ENCODE measurements around the gene SCN4A.
A peak's percentile ranks its signal among the peaks of the same experiment; 100 is the strongest.

Gene SCN4A

DNA sequence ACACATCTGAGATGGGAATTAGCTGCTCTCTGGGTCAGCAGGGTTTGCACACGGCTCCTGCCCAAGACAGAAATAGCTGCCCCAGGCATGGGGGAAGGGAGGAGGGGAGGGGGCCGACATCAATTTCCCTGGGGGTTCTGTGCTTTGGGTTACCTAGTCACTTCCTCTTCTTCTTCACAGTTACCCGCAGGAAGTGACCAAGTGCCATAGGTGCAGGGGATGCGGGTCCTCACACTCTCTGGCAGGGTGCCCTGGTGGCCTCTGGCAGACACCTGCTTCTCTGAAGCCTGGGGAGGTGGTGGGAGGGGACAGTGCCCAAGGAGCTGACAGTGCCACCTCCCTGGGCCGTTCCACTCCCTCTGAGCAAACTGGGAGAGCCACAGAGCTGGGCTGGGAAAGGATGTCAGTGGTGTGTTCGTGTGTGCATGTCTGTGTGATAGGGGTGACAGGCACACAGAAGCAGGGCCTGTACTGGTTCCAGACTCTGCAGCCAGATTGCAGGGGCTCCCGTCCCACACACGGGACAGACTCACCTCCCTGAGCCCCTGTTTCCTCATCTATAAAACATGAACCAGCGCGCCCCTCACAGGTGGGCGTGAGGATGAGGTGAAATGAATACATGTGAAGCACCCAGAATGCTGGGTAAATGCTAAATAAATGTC is 18.2 kb downstream of the SCN4A start:
- DNase-seq: no peak

DNA sequence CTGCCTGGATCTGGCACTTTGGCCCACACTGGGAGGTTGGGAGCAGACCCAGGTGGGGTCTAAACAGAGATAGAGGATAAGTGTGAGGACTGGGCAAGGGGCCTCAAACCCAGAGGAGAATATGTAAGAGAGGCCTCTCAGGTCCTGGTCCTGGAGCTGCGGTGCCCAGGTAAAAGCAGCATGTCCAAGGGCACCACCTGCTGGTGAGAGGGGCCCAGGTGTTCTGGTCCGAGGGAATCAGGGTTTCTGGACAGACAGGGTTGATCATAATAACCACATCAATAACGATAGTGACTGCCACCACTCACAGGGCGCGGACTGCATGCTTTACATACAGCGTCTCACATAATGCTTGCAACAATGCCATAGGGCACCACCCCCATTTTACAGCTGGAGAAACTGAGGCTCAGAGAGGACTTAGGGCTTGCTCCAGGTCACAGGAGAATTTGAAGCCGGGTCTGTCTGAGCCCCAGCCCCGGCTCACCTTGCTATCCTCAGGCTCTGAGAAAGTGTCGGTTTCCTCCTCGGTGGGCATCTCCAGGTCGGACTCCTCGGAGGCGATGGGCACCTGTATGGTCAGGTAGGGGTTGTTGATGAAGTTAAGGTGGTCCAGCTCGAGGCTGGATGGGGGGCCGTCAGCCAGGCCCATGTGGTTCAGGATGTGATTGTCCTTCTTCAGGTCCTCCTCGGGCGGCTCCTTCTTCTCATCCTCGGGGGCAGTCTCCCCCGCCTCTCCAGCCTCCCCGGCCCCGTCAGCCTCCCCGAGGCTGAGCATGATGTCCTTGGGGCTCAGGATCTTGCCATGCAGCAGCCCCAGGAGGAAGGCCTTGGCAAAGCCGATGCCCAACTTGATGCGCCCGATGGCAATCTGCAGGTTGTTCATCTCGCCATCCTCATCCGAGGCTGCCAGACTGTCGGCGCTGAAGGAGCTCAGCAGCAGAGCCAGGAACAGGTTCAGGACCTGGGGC is 21.5 kb downstream of the SCN4A start:
- DNase-seq: peak; percentile 27

DNA sequence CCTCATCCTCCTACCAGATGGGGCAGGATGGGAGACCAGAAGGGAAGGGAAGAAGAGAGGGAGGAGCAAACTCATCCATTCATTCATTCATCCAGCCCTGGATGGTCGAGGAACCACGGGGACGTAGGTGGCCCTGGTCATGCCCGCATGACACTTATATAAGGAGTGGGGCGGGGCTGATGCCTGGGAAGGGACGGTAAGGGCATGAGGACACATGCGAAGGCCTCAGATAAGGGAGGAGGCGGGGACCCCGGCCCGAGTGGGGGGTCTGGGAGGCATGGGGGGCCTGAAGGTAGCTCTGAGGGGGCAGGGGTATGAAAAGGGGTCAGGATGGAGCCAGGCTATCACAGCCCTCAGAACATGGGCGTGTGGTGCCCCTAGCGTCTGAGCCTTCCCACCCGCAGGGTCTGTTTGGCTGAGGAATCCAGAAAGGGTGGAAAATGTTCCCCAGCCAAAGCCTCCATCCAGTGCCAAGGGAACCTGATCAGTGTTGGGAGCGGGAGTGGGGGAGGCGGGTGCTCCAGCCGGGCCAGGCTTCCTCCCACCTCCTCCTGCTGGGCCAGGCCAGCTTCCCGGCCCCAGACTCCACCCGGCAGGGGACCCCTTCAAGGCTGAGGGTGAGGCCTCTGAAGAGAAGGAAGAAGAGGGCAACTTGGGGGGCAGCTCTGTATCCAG is 23.0 kb downstream of the SCN4A start:
- DNase-seq: no peak

DNA sequence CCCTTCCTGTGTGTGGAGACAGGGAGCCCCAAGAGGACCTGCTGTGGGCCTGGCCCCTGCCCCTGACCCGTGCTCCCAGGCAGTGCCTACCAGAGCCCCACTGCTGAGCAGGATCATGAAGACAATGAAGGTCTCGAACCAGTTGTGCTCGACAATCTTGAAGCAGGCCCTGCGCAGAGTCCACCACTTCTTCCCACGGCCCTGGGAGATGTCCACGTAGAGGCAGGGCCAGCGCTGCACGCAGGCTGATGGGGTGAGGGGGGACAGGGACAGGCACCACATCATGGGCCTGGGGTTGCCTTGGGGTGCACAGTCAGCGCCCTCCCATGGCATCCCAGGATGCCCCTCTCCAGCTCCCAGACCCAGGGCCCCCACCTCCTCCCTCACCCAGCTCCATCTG is 24.2 kb downstream of the SCN4A start:
- DNase-seq: no peak

DNA sequence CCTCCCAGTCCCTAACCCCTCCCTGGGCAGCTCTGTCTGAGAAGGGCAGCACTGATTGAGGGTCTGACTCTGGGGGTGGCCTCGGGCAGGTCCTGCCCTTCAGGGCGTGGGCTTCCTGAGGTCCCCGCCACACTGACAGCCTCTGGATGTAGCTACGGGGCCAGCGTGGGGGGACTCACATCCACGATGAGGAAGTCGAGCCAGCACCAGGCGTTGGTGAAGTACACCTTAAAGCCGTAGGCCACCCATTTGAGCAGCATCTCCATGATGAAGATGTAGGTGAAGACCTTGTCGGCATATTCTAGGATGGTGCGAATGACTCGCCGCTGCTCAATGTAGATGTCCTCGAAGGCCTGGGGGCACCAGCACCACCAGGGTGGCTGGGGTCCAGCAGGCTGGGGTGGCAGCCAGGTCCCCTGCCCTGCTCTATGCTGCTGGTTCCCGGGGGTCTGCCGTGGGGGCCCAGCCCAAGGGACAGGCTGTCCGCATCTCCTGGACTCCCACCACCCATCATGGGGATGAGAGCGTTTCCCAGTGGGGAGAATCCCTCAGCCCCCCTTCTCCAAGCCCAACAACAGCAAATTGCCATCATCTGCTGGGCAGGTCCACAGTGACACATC is 24.9 kb downstream of the SCN4A start:
- DNase-seq: no peak

DNA sequence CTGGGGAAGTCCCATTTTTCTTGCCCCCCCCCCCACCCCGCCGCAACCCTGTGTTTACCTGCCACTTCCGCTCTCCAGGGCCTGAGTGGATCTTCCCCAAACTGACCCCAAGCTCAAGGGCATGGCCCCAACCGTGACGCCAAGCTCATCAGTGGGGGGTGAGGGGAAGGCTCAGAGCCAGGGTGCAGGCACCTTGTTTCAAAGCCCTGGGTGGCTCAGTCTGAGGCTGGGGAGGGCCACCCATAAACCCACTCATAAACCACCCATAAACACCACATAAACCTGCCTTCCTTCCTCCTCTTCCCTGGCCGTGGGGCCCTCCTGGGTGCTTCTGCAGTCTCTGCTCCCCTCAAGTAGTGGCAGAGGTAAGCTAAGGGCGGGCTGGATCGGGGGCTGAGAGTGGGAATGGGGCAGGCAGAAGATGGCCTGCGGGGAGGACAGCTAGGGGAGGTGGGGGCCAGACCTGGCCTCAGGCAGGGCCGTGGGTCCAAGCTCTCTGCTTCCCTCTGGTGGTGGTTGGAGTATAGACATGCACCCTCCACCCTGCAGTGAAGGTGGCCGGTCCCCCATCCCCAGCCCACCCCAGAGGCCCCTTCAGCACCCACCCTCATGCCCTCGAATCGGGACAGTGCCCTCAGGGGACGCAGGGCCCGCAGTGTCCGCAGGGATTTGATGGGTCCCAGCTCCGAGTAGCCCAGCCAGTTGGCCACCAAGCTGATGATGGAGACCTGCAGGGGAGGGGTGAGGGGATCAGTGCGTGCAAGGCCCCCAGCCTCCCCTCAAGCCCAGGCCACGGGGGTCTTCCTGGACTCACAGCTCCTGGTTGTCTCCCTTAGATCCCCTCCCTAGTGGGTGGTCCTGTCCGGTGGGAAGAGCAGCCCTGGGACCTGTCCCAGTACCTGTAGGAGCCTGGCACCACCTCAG is 26.0 kb downstream of the SCN4A start:
- peak; percentile 44 for DNase-seq

DNA sequence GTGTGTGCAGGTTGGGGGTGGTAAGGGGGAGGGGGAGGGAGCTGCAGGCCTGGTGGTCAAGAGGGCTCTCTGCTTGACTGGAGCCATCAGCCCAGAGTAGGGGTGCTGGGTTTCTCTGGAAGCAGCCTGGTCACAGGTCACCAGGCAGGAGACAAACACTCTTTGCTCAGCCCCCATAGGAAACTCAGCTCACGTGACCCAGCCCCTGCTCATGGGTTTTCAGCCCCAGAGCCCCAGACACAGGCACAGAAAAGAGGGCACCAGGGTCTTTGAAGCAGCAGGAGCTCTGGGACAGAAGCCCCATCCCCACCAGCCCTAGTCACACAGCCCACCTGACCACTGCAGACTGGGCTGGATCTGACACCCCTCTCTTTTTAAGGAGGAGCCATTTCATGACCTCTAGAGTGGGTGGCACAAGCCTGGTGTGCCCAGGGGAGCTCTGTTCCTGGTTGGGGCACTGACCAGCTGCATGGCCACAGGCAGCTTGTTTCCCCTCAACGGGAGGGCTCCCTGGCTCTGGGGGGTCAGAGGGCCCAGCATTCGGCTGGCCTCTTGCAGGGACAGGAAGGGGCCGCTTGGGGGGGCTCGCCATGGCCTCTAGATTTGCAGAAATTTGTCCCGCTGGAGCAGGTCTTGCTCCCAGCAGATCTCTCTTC is 26.8 kb downstream of the SCN4A start:
- DNase-seq: no peak

DNA sequence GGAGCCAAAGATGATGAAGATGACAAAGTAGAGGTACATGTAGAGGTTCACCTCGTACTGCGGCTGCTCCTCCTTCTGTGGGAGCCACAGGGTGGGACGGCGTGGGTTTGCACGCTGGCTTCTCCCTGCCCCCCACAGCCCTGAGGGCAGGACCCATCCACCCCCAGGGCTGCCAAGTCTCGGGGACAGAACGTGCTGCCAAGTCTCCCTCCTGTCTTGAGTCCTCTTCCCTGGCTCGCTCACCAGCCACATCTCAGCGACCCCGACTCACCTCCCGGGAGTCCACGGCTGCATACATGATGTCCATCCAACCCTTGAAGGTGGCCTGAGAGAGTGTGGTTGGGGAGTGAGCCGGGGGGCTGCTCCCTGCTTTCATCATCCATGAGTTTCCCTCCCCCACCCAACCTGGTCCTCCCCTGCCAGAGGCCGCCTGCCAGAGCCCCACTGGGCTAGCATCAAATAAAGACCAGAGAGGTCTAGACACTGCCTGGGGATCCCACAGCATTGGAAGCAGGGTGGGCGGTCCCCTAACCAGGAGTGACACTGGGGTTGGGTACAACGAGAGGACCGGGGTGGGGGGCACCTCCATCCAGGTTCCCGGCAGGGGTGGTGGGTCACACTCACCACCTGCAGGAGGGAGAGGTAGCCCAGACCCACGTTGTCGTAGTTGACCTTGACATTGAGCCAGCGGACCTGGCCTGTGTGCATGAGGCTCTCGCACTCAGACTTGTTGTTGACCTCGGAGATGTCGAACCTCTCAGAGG is 27.8 kb downstream of the SCN4A start:
- no peak for DNase-seq

DNA sequence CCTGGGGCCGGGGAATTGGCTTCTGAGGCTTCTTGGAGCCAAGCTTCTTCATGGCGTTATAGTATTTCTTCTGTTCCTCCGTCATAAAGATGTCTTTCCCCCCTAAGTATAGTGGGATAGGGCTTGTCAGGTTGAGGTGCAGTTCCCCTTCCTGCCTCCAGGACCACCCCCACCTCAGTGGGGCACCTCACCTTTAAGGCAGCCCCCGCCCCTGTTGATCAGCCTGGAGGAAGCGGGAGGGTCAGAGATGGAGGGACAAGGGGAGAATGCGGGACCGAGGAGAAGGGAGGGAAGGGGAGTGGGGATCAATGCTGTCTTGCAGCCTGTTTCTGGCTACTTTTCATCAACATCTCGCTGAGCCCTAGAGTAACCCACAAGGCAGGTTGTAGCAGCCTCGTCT is 29.0 kb downstream of the SCN4A start:
- DNase-seq: no peak

DNA sequence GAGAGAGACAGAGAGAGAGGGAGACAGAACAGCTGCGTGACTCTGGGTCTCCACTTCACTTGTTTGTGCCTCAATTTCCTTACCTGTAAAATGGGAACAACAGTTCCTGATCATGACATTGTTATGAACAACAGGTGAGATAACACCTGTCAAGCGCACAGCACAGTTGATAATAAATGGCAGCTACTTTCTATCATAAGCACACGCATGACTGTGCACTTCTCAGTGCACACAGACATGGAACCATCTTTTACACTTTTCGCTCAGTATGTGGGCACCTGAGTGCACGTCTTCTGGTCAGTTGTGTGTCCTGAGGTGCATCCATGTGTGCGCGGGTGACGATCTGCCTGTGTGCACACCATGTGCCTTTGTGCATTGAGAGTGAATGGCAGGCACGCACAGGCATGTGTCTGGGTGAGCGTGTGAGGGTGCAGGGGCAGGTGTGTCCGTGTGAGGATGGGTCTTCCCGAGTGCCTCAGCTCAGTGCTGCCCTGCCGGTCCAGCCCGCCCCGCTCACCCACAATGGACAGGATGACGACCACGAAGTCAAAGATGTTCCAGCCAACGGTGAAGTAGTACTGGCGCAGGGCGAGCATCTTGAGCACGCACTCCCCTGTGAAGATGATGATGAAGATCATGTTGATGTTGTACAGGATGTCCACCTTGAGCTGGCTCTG is 30.3 kb downstream of the SCN4A start:
- no peak for DNase-seq

DNA sequence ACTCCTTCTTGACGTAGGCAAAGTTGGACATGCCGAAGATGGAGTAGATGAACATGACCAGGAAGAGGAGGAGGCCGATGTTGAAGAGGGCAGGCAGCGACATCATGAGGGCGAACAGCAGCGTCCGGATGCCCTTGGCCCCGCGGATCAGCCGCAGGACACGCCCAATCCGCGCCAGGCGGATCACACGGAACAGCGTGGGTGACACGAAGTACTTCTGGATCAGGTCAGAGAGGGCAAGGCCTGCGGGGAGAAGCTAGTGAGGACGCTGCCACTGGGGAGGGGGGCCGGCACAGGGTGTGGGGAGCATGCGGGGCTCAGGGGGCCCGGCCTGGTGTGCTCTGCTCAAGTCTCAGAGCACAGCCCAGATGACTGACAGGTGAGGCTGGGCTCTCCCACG is 31.0 kb downstream of the SCN4A start:
- no peak for DNase-seq

DNA sequence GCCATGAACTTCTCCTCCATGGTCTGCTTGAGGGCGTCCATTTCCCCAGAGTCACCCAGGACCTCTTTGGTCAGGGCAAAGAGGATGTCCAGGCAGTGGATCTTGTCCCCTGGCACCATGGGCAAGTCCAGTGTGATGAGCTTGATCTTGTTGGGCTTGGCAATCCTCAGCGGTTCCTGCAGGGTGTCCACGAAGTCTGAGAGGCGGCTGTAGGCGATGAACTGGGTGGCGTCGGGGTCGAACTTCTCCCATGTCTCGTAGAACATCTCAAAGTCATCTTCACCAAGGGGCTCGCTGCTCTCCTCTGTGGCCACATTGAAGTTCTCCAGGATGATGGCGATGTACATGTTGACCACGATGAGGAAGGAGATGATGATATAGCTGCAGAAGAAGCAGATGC is 31.6 kb downstream of the SCN4A start:
- DNase-seq: no peak

DNA sequence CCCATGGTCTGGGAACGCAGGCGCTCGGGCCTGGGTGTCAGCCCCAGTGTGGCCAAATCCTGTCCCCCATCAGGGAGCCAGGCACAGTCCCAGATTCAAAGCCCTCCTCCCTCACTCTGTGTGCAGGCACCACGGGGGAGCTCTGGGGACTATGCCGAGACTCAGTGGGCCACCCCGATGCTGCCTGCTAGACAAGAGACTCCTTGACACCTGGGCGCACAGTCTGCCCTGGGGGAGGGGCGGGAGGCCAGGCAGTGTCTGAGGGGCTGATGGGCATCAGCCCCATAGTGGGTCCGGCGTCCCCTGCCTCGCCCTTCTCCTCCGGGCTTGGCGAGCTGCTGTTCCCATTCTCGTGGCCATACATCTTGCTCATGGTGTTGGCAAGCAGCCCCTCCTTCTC is 32.1 kb downstream of the SCN4A start:
- no peak for DNase-seq

DNA sequence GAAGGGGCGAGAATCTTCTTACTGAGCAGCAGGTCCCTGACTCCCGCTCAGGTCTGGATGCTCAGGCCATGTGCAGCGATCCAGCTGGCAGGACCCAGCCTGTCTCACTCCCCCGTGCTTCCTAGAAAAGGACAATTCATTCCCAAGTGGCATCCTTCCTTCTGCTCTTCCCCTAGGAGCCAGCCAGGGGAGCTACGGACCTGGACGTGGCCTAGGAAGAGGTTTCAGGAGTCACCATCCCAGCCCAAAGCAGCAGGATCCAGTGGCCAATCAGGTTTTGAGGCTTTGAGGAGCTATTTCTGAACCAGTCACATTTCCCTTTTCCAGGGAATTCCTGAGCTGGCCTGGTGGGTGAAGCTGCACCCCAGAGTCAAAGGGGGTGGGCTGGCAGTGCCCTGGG is 32.8 kb downstream of the SCN4A start:
- DNase-seq: no peak

DNA sequence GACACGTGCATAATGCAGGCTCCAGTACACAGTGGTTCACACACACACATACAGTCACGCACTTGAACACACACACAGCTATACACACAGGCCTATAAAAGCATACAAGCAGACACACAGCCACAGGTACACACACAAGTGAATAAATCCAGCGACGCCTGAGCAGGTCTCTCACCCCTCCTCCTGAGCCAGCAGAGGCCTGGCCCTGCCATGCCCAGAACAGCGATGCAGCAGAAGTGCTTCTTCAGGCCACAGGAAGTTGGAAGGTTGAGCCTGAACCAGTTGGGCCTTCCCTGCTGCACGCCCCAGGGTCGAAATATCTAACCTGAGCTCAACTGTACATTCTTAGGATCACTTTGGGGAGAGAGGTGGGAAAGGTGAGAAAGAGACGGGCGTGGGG is 33.3 kb downstream of the SCN4A start:
- no peak for DNase-seq

DNA sequence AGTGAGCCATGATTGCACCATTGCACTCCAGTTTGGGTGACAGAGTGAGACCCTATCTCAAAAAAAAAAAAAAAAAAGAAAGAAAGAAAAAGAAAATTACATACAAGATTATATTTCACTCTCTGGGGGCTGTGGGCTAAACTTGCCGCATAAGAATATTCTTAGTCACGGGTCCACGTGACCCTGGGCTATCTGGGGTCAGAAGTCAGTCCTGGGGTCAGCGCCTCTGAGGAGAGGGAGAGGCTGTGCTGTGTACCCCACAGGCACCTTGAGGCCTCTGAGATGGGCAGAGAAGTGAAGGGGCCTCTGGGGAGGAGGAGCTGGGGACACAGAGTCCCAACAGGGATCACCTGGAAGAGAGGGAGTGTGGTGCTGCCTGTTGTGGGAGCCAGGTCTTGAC is 34.8 kb downstream of the SCN4A start:
- no peak for DNase-seq

DNA sequence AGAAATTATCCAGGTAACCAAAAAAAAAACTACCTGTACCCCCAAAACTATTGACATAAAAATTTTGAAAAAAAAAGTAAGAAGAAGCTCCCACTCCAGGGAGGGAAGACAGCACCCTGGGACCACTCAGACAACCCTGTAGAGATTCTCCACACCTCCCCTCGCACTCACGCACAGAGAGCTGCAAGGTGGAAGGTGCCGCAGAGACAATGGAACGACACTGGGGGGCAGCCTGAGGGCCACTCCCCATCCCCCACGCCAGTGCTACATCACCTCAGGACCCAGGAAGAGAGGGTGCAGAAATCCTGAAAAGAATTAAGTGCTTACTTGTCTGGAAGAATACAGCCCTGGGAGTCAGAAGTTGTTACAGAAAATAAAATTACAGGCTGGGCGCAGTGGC is 35.4 kb downstream of the SCN4A start:
- DNase-seq: no peak

DNA sequence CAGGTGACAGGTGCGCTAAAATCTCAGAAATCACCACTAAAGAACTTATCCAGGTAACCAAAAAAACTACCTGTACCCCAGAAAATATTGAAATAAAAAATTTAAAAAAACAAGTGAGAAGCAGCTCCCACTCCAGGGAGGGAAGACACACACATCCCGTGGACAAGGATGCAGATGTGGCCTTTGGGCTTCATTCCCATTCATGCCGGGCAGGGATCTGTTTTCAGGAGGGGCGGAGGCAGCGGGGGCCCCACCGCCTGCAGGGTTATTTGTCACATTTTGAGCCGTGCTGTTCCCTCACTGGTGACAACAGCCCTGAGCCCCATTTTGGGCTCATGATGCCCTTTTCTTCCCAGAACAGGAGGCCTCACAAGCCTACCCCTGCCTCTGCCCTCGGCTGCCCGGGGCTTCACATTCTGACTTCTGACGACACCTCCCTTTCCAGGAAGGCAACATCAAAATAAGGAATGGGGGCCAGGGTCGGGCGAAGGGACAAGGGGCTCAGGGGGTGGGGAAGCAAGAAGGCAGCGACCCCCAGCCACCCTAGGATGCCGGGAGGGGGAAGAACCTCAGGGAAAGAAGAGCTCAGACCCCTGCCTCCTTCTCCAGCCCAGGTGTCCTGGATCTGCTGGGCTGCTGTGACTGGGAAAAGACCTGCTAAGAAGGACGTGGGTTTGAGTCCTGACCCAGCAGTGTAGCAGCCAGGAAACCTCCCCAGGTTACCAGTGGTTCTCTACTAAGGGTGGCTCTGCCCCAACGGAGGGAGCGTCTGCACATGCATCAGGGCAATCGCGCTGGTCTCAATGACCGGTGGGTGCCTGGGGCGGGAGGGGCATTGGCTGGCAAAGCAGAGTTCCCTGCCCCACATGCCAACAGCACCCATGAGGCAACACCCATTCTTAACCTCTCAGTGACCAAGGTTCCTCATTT is 38.3 kb downstream of the SCN4A start:
- no peak for DNase-seq

DNA sequence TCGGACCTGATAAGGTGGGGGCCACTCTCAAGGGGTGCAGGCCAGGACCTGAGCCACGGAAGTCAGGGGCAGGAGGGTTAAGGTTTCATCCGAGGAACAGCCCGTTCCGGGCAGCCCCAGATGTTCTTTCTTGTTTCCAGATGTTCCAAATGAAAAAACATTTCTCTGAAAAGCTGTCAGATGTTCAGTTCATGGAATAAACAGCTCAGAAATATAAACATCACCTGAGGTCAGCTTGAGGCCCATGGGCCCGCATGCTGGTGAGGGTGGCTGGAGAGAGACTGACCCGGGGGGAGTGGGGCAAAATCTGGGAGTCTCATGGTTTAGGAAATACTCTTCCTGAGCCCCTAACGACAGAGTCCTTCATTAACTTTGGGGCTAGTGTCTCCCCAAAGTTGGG is 39.1 kb downstream of the SCN4A start:
- DNase-seq: no peak
